SH-SY5Y (cell line): ENCODE measurements around the gene MRPL40.

ENCODE experiments used
- GATA2 ChIP-seq: IDR thresholded peaks from 2 replicates; pipeline ENCODE4 v1.6.1; 2011; ENCODE audit warnings: mild to moderate bottlenecking, low read depth, low read length
- GATA3 ChIP-seq: IDR thresholded peaks from 2 replicates; pipeline ENCODE4 v1.6.1; 2011; ENCODE audit warnings: low read depth, mild to moderate bottlenecking, low read length, moderate library complexity

The MRPL40 gene

DNA sequence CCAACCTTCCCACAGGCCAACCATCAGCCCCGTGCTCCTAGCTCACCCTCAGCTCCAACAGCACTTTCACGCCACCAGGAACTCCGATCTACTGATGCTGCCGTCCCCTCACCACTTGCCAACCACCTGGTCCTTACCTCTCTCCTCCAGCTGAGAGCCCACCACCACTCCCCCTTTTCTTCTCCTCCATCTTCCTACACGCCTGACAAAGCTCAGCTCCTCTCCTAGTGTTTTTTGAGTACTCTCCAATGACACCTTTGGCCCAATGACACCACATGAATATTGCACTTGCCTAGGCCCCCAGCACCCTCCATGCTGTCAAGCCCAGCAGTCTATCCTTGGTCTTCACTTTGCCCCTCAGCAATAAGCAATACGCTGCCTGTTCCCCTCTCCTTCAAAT lies 31.5 kb upstream of the MRPL40 start:
- no peak for TF ChIP-seq GATA3
- TF ChIP-seq GATA2 = no peak

- TF ChIP-seq GATA2 = no peak
- no peak for TF ChIP-seq GATA3
Observed at GRCh38 chr22:19401483-19401882, 30.9 kb upstream of the MRPL40 start.

GRCh38 chr22:19402642-19403191 lies 29.6 kb upstream of the MRPL40 start:
- no peak for TF ChIP-seq GATA2
- TF ChIP-seq GATA3 = no peak

GRCh38 chr22:19404676-19405075 lies 27.7 kb upstream of the MRPL40 start:
- TF ChIP-seq GATA2 (no peak), GATA3 (no peak)

DNA sequence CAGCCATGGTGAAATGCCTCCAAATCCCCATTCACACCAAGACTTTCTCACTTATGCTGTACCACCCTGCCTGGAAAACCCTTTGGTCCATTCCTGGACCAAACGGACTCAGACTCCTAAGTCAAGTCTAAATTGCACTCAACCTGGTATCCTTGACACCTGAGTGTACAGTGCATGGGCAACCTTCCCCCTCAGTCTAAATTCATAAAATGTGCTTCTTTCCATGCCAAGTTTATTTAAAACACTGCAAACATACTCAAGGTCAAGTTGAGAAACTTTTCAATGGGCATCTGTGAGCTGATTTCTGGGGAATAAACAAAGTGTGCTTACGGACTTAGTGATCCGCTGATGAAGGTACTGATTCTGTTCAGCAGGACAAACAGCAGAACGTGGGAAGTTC lies 27.2 kb upstream of the MRPL40 start:
- TF ChIP-seq GATA3 (no peak), GATA2 (no peak)

GRCh38 chr22:19405652-19406051 lies 26.7 kb upstream of the MRPL40 start:
- TF ChIP-seq GATA2 (no peak), GATA3 (no peak)

DNA sequence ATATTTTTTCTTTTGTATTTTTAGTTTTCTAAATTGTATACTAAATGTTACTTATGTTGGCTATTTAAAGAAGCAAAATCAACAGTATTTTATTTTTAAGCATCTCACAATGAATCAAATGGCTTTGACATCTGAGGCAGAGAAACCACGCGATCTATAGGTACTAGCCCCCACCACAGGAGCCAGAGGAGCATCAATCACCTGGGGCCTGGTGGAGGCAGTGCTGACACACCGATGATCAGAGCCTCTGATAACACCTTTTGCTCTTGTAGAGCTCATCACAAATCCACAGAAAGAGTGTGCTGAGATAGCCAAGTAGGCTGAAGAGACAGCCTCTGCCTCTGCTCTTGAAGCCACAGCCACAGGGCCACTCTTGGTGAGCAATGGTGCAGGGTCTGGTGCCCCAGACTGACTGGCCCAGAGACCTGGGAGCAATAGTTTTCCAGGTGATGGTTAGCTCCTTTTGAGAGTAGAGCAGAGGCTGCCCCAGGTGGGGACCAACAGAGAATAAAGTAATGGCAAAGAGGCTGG lies 26.0 kb upstream of the MRPL40 start:
- 0 out of 2 replicates have a peak, but pooled peaks have one; percentile 30 for TF ChIP-seq GATA3
- TF ChIP-seq GATA2 = peak; percentile 83

DNA sequence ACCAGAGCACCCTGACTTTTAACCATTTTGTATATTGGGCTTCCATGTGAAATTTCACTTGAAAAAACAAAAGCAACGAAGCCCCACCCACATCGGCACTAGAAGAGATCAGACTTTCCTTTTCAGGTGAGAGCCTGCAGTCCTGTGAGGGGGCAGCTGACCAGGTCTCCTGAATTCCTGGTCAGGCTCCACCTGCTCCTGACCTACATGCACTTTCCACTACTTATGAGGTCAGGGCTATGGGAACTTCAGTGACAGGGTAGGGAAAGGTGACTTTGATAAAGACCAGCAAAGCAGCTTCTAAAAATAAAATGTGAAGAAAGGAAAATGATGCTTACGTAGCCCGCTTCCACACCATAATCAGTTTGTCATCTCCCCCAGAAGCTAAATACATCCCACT lies 25.5 kb upstream of the MRPL40 start:
- TF ChIP-seq GATA2 (0 out of 2 replicates have a peak, but pooled peaks have one; percentile 48), GATA3 (no peak)

- TF ChIP-seq GATA2 (peak; percentile 95), GATA3 (peak; percentile 78; the same call in 1 of the 2 replicates)
Observed at GRCh38 chr22:19407649-19408606, 24.4 kb upstream of the MRPL40 start.

DNA sequence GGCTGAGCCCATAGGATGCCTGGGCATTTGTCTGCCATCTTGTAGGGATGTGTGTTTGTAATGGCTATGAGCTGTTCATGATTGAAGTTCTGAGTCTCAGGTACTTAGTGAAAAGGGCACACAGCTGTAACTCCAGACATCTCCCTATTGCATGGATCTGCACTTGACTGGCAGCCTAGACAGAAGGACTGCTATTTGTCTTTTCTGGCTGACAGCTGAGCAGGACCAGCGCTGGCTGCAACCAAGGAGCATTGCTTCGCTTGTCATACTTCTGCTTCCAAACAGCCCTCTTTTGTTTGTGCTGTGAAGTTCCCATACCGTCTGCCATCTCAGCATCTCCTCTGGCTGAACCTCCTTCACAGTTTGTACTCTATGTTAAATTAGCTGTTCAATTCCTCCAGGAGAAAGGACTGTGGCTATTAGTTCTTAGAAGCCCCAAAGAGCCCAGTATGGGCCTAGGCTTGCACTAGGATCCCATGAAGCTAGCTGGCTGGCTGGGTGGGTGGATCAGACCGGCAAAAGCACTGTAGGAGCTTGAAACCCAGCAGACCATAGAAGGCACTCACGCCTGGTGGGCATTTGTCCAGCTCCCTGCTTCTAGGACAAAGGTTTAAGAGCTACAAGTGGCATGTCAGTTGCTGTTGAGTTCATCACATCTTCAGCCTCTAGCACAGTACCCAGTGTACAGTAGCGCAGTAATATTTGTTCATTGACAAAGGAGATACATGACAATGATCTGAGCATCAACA lies 21.2 kb upstream of the MRPL40 start:
- no peak for TF ChIP-seq GATA2
- TF ChIP-seq GATA3 = no peak

- TF ChIP-seq GATA2 = no peak
Observed at GRCh38 chr22:19411690-19412045, 20.7 kb upstream of the MRPL40 start.

DNA sequence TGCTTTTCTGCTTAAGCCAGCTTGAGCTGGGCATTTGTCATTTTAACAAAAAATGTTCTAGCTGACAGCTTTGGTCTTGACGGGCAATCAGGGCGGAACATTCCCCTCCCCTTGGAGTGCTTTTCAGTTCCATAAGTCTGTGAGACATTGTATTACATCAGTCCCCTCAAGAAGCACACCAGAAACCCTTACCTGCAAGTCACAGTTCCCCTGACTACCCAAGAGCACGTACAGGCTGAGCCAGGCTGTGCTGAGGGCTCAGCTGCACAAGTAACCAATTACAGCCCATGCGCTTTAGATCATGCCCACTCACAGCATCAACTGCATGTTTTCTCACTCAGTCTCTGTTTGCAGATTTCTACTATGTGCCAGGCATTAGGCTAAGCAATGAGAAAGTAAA lies 19.9 kb upstream of the MRPL40 start:
- TF ChIP-seq GATA3 (no peak), GATA2 (no peak)

DNA sequence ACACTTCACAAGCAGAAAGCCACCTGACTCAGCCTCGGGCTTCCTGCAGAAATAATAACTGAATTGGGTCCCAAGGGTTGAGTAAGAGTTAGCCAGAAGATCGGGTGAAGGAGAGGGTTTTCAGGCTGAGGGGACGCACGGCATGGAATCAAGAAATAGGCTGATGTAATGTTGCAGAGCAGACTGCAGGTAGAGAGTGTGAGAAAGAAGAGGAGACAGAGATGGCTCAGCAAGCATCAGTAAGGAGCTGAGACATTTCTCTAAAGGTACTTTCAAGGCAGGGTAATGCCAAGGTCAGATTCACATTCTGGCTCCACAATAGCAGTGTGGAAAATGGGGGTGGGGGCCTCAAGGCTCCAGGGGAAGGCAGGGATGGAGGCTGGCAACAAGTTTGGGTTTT lies 19.4 kb upstream of the MRPL40 start:
- no peak for TF ChIP-seq GATA2
- TF ChIP-seq GATA3 = no peak

DNA sequence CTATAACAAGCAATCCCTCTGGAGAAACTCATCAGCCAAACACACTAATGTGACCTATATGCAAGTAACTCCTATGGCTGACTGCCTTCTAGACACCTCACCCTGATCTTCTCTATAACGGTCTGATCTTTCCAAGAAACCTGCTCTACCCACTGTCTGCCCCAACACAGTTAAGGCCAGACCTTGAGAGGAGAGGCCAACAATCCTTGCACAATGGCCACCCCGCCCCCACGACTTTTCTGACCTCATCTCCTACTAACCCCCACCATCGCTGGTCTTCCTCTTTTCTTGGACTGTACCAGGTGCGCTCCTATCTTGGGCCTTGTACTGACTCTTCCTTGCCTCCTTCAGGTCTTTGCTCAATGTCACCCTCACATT lies 13.3 kb upstream of the MRPL40 start:
- no peak for TF ChIP-seq GATA3
- TF ChIP-seq GATA2 = no peak

- TF ChIP-seq GATA2 (no peak), GATA3 (no peak)
Observed at GRCh38 chr22:19419464-19420178, 12.7 kb upstream of the MRPL40 start.

GRCh38 chr22:19420321-19420720 lies 12.0 kb upstream of the MRPL40 start:
- TF ChIP-seq GATA3 = no peak
- no peak for TF ChIP-seq GATA2
